Measurements from ENCODE around the gene ANKRD13A. TPM values are rescaled to one million over a fixed set of nuclear protein-coding genes. Genes with fewer than 3 reads are reported as not detected.

The ANKRD13A gene
- total RNA-seq, 3 donors from 2014 or later = 66.4 to 172 (median 88.2) TPM

GRCh38 chr12:110035534-110036104 lies 36.4 kb downstream of the ANKRD13A start:
- no peak for DNase-seq (ENCODE audit: low spot score in 2 of 2)
- Histone ChIP-seq H3K4me3 (no peak overlapping the region), H3K4me1 (no peaks in the 10 kb centered on the region), H3K27ac (no peak overlapping the region), H3K36me3 (no peaks in the 10 kb centered on the region), H3K27me3 (no peaks in the 10 kb centered on the region), H3K9me3 (no peaks in the 10 kb centered on the region)
- intact Hi-C loops (cut with DNase I; ENCODE audit: low total_unique reads) = loop anchor here (2.0 kb wide), 1 partner anchor 25 kb away; no protein-coding TSS in a partner anchor
- TF ChIP-seq, protein P1, sequence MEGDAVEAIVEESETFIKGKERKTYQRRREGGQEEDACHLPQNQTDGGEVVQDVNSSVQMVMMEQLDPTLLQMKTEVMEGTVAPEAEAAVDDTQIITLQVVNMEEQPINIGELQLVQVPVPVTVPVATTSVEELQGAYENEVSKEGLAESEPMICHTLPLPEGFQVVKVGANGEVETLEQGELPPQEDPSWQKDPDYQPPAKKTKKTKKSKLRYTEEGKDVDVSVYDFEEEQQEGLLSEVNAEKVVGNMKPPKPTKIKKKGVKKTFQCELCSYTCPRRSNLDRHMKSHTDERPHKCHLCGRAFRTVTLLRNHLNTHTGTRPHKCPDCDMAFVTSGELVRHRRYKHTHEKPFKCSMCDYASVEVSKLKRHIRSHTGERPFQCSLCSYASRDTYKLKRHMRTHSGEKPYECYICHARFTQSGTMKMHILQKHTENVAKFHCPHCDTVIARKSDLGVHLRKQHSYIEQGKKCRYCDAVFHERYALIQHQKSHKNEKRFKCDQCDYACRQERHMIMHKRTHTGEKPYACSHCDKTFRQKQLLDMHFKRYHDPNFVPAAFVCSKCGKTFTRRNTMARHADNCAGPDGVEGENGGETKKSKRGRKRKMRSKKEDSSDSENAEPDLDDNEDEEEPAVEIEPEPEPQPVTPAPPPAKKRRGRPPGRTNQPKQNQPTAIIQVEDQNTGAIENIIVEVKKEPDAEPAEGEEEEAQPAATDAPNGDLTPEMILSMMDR (IDR thresholded peaks at IDR 0.05) = no peak
- TF ChIP-seq POLR2AphosphoS5 (IDR thresholded peaks at IDR 0.05) (no peak), POLR2A (IDR thresholded peaks at IDR 0.05) (no peak)

DNA sequence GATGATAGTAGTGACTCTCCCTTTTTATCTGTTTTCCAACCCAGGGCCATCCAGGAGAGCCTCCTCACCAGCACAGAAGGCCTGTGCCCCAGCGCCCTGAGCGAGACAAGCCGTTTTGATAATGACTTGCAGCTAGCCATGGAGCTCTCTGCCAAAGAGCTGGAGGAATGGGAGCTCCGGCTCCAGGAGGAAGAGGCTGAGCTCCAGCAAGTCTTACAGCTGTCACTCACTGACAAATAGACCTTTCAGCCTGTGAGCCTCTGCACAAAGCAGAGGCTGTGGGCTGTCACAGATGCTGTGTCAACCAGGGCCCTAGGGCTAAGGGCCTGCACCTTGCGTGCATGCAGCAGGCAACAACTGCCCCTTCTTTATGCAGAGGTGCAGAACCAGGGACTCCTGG lies 38.1 kb downstream of the ANKRD13A start:
- Histone ChIP-seq H3K4me1 (no peaks in the 10 kb centered on the region), H3K27me3 (no peaks in the 10 kb centered on the region), H3K36me3 (no peaks in the 10 kb centered on the region), H3K4me3 (no peak overlapping the region), H3K9me3 (no peaks in the 10 kb centered on the region), H3K27ac (peak overlapping the region; percentile 72 to 85)
- no peak for DNase-seq (ENCODE audit: low spot score in 2 of 2)
- intact Hi-C loops (cut with DNase I; ENCODE audit: low total_unique reads) = loop anchor here (2.0 kb wide), 1 partner anchor 27 kb away; no protein-coding TSS in a partner anchor
- TF ChIP-seq, protein P1 (IDR thresholded peaks at IDR 0.05) = no peak
- no peak for TF ChIP-seq POLR2A (IDR thresholded peaks at IDR 0.05)
- TF ChIP-seq POLR2AphosphoS5 (IDR thresholded peaks at IDR 0.05) = no peak

GRCh38 chr12:110038741-110039084 lies 39.5 kb downstream of the ANKRD13A start:
- Histone ChIP-seq H3K36me3 (no peaks in the 10 kb centered on the region), H3K9me3 (no peaks in the 10 kb centered on the region), H3K27me3 (no peaks in the 10 kb centered on the region), H3K4me1 (no peaks in the 10 kb centered on the region), H3K4me3 (no peak overlapping the region), H3K27ac (peak overlapping the region; percentile 72 to 85)
- intact Hi-C loops (cut with DNase I; ENCODE audit: low total_unique reads) = no loop called here
- no peak for DNase-seq (ENCODE audit: low spot score in 2 of 2)
- TF ChIP-seq POLR2AphosphoS5 (IDR thresholded peaks at IDR 0.05) (no peak), POLR2A (IDR thresholded peaks at IDR 0.05) (no peak)
- TF ChIP-seq, protein P1 (IDR thresholded peaks at IDR 0.05) = no peak

GRCh38 chr12:110039085-110039807 lies 40.0 kb downstream of the ANKRD13A start:
- H3K27ac ChIP-seq = peak overlapping the region; percentile 83 to 85
- H3K27me3 ChIP-seq = no peaks in the 10 kb centered on the region
- TF ChIP-seq, protein P1 (IDR thresholded peaks at IDR 0.05) = no peak
- H3K4me3 ChIP-seq = no peak overlapping the region
- no peaks in the 10 kb centered on the region for H3K36me3 ChIP-seq
- no peaks in the 10 kb centered on the region for H3K9me3 ChIP-seq
- DNase-seq (ENCODE audit: low spot score in 2 of 2) = peak in 1 of 2 donors; percentile 40
- H3K4me1 ChIP-seq = no peaks in the 10 kb centered on the region
- intact Hi-C loops (cut with DNase I; ENCODE audit: low total_unique reads) = no loop called here

DNA sequence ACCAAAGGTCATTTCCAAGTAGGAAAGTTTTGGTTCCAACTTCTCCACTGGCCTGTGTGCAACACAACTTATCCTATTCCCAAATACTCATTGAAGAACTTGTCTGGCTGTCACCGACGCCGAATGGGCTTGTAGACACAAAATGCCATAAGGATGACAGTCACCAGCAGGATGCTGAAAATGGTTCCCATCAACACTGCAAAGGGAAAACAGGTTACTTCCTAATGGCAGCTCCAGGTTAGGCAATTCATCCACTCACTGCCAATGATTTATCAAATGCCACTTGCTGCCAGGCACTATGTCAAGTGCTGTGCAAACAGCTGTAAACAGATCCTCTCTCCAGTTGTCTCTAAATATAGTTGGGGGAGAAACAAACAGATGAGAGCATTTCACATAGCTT lies 43.0 kb downstream of the ANKRD13A start:
- peak overlapping the region in 1 of 2 donors; percentile 35 for H3K27ac ChIP-seq

More for the DNA sequence above, 43.0 kb downstream of the ANKRD13A start:
- TF ChIP-seq, protein P1 (IDR thresholded peaks at IDR 0.05) = no peak
- no peak for TF ChIP-seq POLR2A (IDR thresholded peaks at IDR 0.05)
- TF ChIP-seq POLR2AphosphoS5 (IDR thresholded peaks at IDR 0.05) = no peak
- intact Hi-C loops (cut with DNase I; ENCODE audit: low total_unique reads) = no loop called here
- no peak for DNase-seq (ENCODE audit: low spot score in 2 of 2)
- Histone ChIP-seq H3K27me3 (no peaks in the 10 kb centered on the region), H3K4me3 (no peak overlapping the region), H3K9me3 (no peaks in the 10 kb centered on the region), H3K4me1 (peaks cover 0 to 5% of the 10 kb centered on the region in 2 donors), H3K36me3 (no peaks in the 10 kb centered on the region)

Measured in breast epithelium (tissue), 4 donors.